Stimulated activated CD8-positive, alpha-beta memory T cell treated with anti-CD3 and anti-CD28 coated beads, Interleukin-12 subunit alpha, Interleukin-12 subunit beta, amount 100 ng/mL, for 1 hour (primary cell): Measurements from ENCODE around the gene SLC22A23.
A peak's percentile ranks its signal among the peaks of the same experiment; 100 is the strongest.

Source experiments
- DNase-seq: peaks from one replicate; pipeline ENCODE4 v3.0.0-alpha.2; 2020; ENCODE audit warnings: low read depth

SLC22A23 gene

GRCh38 chr6:3421143-3421542 lies 35.7 kb downstream of the SLC22A23 start:
- no peak for DNase-seq

GRCh38 chr6:3419624-3420272 lies 37.1 kb downstream of the SLC22A23 start:
- DNase-seq = no peak

GRCh38 chr6:3418496-3419060 lies 38.3 kb downstream of the SLC22A23 start:
- no peak for DNase-seq

GRCh38 chr6:3417473-3417872 lies 39.4 kb downstream of the SLC22A23 start:
- DNase-seq = no peak

GRCh38 chr6:3415490-3415889 lies 41.4 kb downstream of the SLC22A23 start:
- no peak for DNase-seq

- no peak for DNase-seq
Observed at GRCh38 chr6:3415082-3415453, 41.8 kb downstream of the SLC22A23 start.

GRCh38 chr6:3414327-3415081 lies 42.3 kb downstream of the SLC22A23 start:
- no peak for DNase-seq

- DNase-seq = no peak
Observed at GRCh38 chr6:3413592-3413991, 43.3 kb downstream of the SLC22A23 start.

- DNase-seq = no peak
Observed at GRCh38 chr6:3412779-3413500, 43.9 kb downstream of the SLC22A23 start.

GRCh38 chr6:3411967-3412778 lies 44.7 kb downstream of the SLC22A23 start:
- DNase-seq = no peak

GRCh38 chr6:3410385-3411360 lies 46.2 kb downstream of the SLC22A23 start:
- peak; percentile 60 for DNase-seq

- no peak for DNase-seq
Observed at GRCh38 chr6:3409699-3410384, 47.0 kb downstream of the SLC22A23 start.

GRCh38 chr6:3408665-3409064 lies 48.2 kb downstream of the SLC22A23 start:
- no peak for DNase-seq

GRCh38 chr6:3407840-3408239 lies 49.0 kb downstream of the SLC22A23 start:
- DNase-seq = no peak

GRCh38 chr6:3406891-3407809 lies 49.7 kb downstream of the SLC22A23 start:
- no peak for DNase-seq

- no peak for DNase-seq
Observed at GRCh38 chr6:3406362-3406821, 50.5 kb downstream of the SLC22A23 start.

- DNase-seq = no peak
Observed at GRCh38 chr6:3405679-3406078, 51.2 kb downstream of the SLC22A23 start.

- DNase-seq = no peak
Observed at GRCh38 chr6:3405182-3405518, 51.7 kb downstream of the SLC22A23 start.
